Measurements from ENCODE around the gene TTC12. TPM values are rescaled to one million over a fixed set of nuclear protein-coding genes. Genes with fewer than 3 reads are reported as not detected.

TTC12 gene
- total and polyA plus RNA-seq, 2 donors (not counting 1 experiment from before 2014, with no cell fraction given), result 9.0 to 47.3 TPM

DNA sequence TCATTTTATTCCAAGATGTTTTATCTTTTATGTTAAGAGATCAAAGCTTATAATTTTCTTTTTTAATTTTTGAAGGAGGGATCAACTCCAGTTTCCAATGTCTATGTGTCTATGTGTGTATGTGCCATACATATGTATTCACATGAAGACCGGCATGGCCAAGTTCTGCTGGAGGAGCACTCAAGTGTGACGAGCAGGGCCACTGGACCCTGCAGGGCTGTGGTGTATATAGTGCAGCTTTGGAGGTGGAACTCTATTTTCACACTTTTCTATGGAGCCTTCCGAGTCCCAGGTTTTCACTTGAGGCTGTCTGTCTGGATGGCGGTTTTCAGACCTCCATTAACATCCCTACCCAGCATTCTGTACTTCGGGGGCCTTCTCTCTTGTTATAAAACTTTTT lies 36.5 kb upstream of the TTC12 start:
- no peaks in the 10 kb centered on the region for H3K79me2 ChIP-seq (ENCODE audit: control insufficient read depth, insufficient read depth, low read length)
- no peaks in the 10 kb centered on the region for H3K4me1 ChIP-seq (ENCODE audit: control insufficient read depth in 2 of 2, insufficient read depth in 2 of 2, low read length in 2 of 2)
- CTCF ChIA-PET, result interaction anchor here (1.4 kb wide), 1 partner anchor 11 kb away, joined by 5 read pairs; no protein-coding TSS in a partner anchor
- Mint-ChIP-seq H3K4me1 (no peaks in the 10 kb centered on the region), H3K27ac (no peak overlapping the region), H3K9me3 (ENCODE audit: insufficient read depth) (no peaks in the 10 kb centered on the region), H3K4me3 (no peak overlapping the region), H3K27me3 (no peaks in the 10 kb centered on the region)
- no peaks in the 10 kb centered on the region for H3K9me3 ChIP-seq (ENCODE audit: control extremely low read depth in 1 of 3, control insufficient read depth in 2 of 3, insufficient read depth in 1 of 3, low read length in 2 of 3)
- no peaks in the 10 kb centered on the region for H3K27me3 ChIP-seq (replicated peaks in 1 of 4; ENCODE audit: control extremely low read depth in 1 of 4, control insufficient read depth in 3 of 4, insufficient read depth in 4 of 4, low read length in 3 of 4)
- H2AFZ ChIP-seq (ENCODE audit: insufficient read depth, low read depth, low read length, poor library complexity, severe bottlenecking), result no peak overlapping the region
- no peak for DNase-seq
- intact Hi-C loops (cut with micrococcal nuclease), result no loop called here
- no peaks in the 10 kb centered on the region for H3K36me3 ChIP-seq (replicated peaks in 1 of 2; ENCODE audit: control extremely low read depth in 1 of 2, control insufficient read depth in 1 of 2, extremely low read depth in 1 of 2, insufficient read depth in 2 of 2, low read length in 1 of 2)
- H3K27ac ChIP-seq (ENCODE audit: low read length in 2 of 2), result no peak overlapping the region
- no peak for ATAC-seq (ENCODE audit: low read depth)
- H3K9ac ChIP-seq (ENCODE audit: low read length), result no peak overlapping the region
- TF ChIP-seq EZH2 (IDR thresholded peaks at IDR 0.05; ENCODE audit: borderline replicate concordance, insufficient read depth, low read depth, low read length, poor library complexity, severe bottlenecking), result no peak
- TF ChIP-seq, protein P1, sequence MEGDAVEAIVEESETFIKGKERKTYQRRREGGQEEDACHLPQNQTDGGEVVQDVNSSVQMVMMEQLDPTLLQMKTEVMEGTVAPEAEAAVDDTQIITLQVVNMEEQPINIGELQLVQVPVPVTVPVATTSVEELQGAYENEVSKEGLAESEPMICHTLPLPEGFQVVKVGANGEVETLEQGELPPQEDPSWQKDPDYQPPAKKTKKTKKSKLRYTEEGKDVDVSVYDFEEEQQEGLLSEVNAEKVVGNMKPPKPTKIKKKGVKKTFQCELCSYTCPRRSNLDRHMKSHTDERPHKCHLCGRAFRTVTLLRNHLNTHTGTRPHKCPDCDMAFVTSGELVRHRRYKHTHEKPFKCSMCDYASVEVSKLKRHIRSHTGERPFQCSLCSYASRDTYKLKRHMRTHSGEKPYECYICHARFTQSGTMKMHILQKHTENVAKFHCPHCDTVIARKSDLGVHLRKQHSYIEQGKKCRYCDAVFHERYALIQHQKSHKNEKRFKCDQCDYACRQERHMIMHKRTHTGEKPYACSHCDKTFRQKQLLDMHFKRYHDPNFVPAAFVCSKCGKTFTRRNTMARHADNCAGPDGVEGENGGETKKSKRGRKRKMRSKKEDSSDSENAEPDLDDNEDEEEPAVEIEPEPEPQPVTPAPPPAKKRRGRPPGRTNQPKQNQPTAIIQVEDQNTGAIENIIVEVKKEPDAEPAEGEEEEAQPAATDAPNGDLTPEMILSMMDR (IDR thresholded peaks at IDR 0.05), result no peak
- POLR2A ChIA-PET, result no interaction called here
- H4K20me1 ChIP-seq (ENCODE audit: control insufficient read depth, insufficient read depth, low read length, poor library complexity, severe bottlenecking), result no peaks in the 10 kb centered on the region
- no peak overlapping the region for H3K4me2 ChIP-seq (replicated peaks; ENCODE audit: low read depth, low read length, poor library complexity, severe bottlenecking)
- WGBS (ENCODE audit: insufficient coverage), result 67% methylated on average over 2 of the region's 5 CpGs
- no peak overlapping the region for H3K4me3 ChIP-seq (ENCODE audit: control extremely low read depth in 1 of 5, extremely low read depth in 1 of 5, insufficient read depth in 1 of 5, low read depth in 2 of 5, low read length in 4 of 5)

DNA sequence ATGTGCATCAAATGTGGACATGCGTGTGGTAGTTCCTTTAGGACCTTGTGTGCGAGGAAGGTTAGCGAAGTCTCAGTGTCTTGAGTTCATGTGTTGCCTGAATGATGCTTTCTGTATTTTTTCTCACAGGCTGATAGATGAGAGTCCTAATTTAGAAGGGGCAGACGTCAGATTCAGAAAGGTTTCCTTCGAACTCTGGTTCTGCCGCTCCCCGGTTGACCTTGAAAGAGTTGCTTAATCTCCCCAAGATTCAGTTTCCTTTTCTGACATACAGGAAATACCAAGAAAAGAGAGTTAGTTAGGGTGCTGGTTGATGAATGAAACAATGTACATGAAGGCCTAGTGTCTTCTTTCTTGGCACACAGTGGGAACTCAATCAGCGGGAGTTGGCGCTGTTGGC lies 35.9 kb upstream of the TTC12 start:
- H3K4me1 Mint-ChIP-seq, result no peaks in the 10 kb centered on the region
- ChIA-PET CTCF (interaction anchor here (1.0 to 1.4 kb wide), 2 partner anchors 11 to 998 kb away, joined by 3 to 5 read pairs; no protein-coding TSS in a partner anchor), POLR2A (no interaction called here)
- Histone ChIP-seq H3K4me3 (ENCODE audit: control extremely low read depth in 1 of 5, extremely low read depth in 1 of 5, insufficient read depth in 1 of 5, low read depth in 2 of 5, low read length in 4 of 5) (no peak overlapping the region), H4K20me1 (ENCODE audit: control insufficient read depth, insufficient read depth, low read length, poor library complexity, severe bottlenecking) (no peaks in the 10 kb centered on the region), H3K4me2 (replicated peaks; ENCODE audit: low read depth, low read length, poor library complexity, severe bottlenecking) (no peak overlapping the region), H3K4me1 (ENCODE audit: control insufficient read depth in 2 of 2, insufficient read depth in 2 of 2, low read length in 2 of 2) (no peaks in the 10 kb centered on the region), H3K9ac (ENCODE audit: low read length) (no peak overlapping the region), H3K27me3 (replicated peaks in 1 of 4; ENCODE audit: control extremely low read depth in 1 of 4, control insufficient read depth in 3 of 4, insufficient read depth in 4 of 4, low read length in 3 of 4) (no peaks in the 10 kb centered on the region), H3K27ac (ENCODE audit: low read length in 2 of 2) (no peak overlapping the region), H3K36me3 (replicated peaks in 1 of 2; ENCODE audit: control extremely low read depth in 1 of 2, control insufficient read depth in 1 of 2, extremely low read depth in 1 of 2, insufficient read depth in 2 of 2, low read length in 1 of 2) (no peaks in the 10 kb centered on the region), H3K9me3 (ENCODE audit: control extremely low read depth in 1 of 3, control insufficient read depth in 2 of 3, insufficient read depth in 1 of 3, low read length in 2 of 3) (no peaks in the 10 kb centered on the region), H2AFZ (ENCODE audit: insufficient read depth, low read depth, low read length, poor library complexity, severe bottlenecking) (no peak overlapping the region), H3K79me2 (ENCODE audit: control insufficient read depth, insufficient read depth, low read length) (no peaks in the 10 kb centered on the region)
- ATAC-seq (ENCODE audit: low read depth) (no peak), DNase-seq (no peak)
- no peak overlapping the region for H3K4me3 Mint-ChIP-seq
- intact Hi-C loops (cut with micrococcal nuclease), result no loop called here
- no peak overlapping the region for H3K27ac Mint-ChIP-seq
- TF ChIP-seq, protein P1 (IDR thresholded peaks at IDR 0.05), result no peak
- TF ChIP-seq EZH2 (IDR thresholded peaks at IDR 0.05; ENCODE audit: borderline replicate concordance, insufficient read depth, low read depth, low read length, poor library complexity, severe bottlenecking), result no peak
- 97% methylated on average over 6 of the region's 9 CpGs for WGBS (ENCODE audit: insufficient coverage)
- H3K9me3 Mint-ChIP-seq (ENCODE audit: insufficient read depth), result no peaks in the 10 kb centered on the region
- no peaks in the 10 kb centered on the region for H3K27me3 Mint-ChIP-seq

Measured in B cell (primary cell).